ENCODE measurements around the gene MRPL49. TPM values are rescaled to one million over a fixed set of nuclear protein-coding genes. Genes with fewer than 3 reads are reported as not detected.

Gene MRPL49
- total and polyA plus RNA-seq, 2 of the 13 experiments (the other 11 are each of a cell fraction or from before 2014, with no cell fraction given), result 39.2 to 53.3 TPM

GRCh38 chr11:65165410-65166317, 43.5 kb downstream of the MRPL49 start (continued):
- TF ChIP-seq, protein P1, sequence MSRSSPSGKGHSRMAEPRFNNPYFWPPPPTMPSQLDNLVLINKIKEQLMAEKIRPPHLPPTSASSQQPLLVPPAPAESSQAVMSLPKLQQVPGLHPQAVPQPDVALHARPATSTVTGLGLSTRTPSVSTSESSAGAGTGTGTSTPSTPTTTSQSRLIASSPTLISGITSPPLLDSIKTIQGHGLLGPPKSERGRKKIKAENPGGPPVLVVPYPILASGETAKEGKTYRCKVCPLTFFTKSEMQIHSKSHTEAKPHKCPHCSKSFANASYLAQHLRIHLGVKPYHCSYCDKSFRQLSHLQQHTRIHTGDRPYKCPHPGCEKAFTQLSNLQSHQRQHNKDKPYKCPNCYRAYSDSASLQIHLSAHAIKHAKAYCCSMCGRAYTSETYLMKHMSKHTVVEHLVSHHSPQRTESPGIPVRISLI (CRISPR knock-in tag; IDR thresholded peaks at IDR 0.05; ENCODE audit: borderline replicate concordance), result peak; percentile 68
- TF ChIP-seq ZEB1 (IDR thresholded peaks at IDR 0.05; ENCODE audit: insufficient replicate concordance, low read depth) (peak; percentile 62), ATM (IDR thresholded peaks at IDR 0.05; ENCODE audit: borderline replicate concordance) (no peak), PITX1 (CRISPR knock-in tag; IDR thresholded peaks at IDR 0.05) (peak; percentile 84), GFI1 (CRISPR knock-in tag; IDR thresholded peaks at IDR 0.05; ENCODE audit: borderline replicate concordance) (peak; percentile 53; the same call in 1 of the 2 replicates), CBX2 (IDR thresholded peaks at IDR 0.05; ENCODE audit: low read depth, low read length) (no peak), CBX2 (CRISPR knock-in tag; IDR thresholded peaks at IDR 0.05; ENCODE audit: low read depth) (no peak), ZNF614 (CRISPR knock-in tag; IDR thresholded peaks at IDR 0.05; ENCODE audit: borderline replicate concordance) (0 out of 2 replicates have a peak, but pooled peaks have one; percentile 19), TARDBP (CRISPR knock-in tag; IDR thresholded peaks at IDR 0.05) (peak; percentile 66), MXD4 (CRISPR knock-in tag; IDR thresholded peaks at IDR 0.05) (no peak), ZNF776 (CRISPR knock-in tag; IDR thresholded peaks at IDR 0.05) (no peak), EHMT2 (IDR thresholded peaks at IDR 0.05; ENCODE audit: borderline replicate concordance, low read depth, low read length) (no peak), PRDM15 (CRISPR knock-in tag; IDR thresholded peaks at IDR 0.05) (no peak), ELF3 (CRISPR knock-in tag; IDR thresholded peaks at IDR 0.05) (peak; percentile 87), ZNF24 (IDR thresholded peaks at IDR 0.05) (no peak), ZNF501 (CRISPR knock-in tag; IDR thresholded peaks at IDR 0.05) (peak; percentile 80), E2F5 (CRISPR knock-in tag; conservative IDR thresholded peaks at IDR 0.05) (no peak), KDM6A (CRISPR knock-in tag; IDR thresholded peaks at IDR 0.05; ENCODE audit: low read depth) (peak; percentile 76)
- TF ChIP-seq, protein P2, sequence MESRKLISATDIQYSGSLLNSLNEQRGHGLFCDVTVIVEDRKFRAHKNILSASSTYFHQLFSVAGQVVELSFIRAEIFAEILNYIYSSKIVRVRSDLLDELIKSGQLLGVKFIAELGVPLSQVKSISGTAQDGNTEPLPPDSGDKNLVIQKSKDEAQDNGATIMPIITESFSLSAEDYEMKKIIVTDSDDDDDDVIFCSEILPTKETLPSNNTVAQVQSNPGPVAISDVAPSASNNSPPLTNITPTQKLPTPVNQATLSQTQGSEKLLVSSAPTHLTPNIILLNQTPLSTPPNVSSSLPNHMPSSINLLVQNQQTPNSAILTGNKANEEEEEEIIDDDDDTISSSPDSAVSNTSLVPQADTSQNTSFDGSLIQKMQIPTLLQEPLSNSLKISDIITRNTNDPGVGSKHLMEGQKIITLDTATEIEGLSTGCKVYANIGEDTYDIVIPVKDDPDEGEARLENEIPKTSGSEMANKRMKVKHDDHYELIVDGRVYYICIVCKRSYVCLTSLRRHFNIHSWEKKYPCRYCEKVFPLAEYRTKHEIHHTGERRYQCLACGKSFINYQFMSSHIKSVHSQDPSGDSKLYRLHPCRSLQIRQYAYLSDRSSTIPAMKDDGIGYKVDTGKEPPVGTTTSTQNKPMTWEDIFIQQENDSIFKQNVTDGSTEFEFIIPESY (CRISPR knock-in tag; IDR thresholded peaks at IDR 0.05), result no peak
- TF ChIP-seq, protein P3, sequence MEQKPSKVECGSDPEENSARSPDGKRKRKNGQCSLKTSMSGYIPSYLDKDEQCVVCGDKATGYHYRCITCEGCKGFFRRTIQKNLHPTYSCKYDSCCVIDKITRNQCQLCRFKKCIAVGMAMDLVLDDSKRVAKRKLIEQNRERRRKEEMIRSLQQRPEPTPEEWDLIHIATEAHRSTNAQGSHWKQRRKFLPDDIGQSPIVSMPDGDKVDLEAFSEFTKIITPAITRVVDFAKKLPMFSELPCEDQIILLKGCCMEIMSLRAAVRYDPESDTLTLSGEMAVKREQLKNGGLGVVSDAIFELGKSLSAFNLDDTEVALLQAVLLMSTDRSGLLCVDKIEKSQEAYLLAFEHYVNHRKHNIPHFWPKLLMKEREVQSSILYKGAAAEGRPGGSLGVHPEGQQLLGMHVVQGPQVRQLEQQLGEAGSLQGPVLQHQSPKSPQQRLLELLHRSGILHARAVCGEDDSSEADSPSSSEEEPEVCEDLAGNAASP (CRISPR knock-in tag; IDR thresholded peaks at IDR 0.05; ENCODE audit: borderline replicate concordance), result 0 out of 2 replicates have a peak, but pooled peaks have one; percentile 31

All from HepG2 (cell line).